HEK293 (cell line): ENCODE results near the gene ZNF835.

Experiments used
- REST ChIP-seq: fragments of 450-650 bp; formaldehyde crosslinking; IDR thresholded peaks from 2 replicates; pipeline ENCODE4 v1.5.1; 2016; ENCODE audit warnings: missing biosample characterization, missing genetic modification characterization
- ZNF248 ChIP-seq: fragments of 450-650 bp; formaldehyde crosslinking; IDR thresholded peaks from 2 replicates; pipeline ENCODE4 v1.5.1; 2017; ENCODE audit warnings: missing biosample characterization, missing genetic modification characterization
- ZNF704 ChIP-seq: fragments of 450-650 bp; formaldehyde crosslinking; IDR thresholded peaks from 2 replicates; pipeline ENCODE4 v1.5.1; 2016; ENCODE audit warnings: missing biosample characterization, missing genetic modification characterization
- TF ChIP-seq, protein P1 (sequence below): fragments of 450-650 bp; formaldehyde crosslinking; IDR thresholded peaks from 2 replicates; pipeline ENCODE4 v1.5.1; 2016; ENCODE audit warnings: missing biosample characterization, missing genetic modification characterization

DNA sequence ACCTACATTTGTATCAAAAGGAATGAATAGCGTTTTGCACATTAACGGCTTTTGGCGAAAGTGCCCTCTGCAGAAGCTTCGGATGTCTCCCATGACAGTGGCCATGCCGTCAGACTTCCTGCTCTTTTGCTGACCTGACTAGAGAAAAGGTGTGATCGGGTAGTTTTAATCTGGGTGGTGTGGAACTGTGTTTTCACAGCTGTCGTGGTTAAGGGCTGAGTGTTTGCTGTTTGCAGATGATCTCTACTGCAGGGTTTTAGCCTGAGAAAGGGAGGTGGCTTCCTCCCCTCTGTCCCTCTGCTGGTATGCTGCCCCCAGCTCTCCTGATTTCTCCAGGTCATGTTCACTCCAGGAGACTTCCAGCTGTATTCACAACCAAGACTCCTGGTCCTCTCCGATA, 54.0 kb downstream of the ZNF835 start:
- TF ChIP-seq REST (tag by site-specific recombination) (no peak), ZNF704 (tag by site-specific recombination) (no peak), ZNF248 (tag by site-specific recombination) (no peak)
- TF ChIP-seq, protein P1, sequence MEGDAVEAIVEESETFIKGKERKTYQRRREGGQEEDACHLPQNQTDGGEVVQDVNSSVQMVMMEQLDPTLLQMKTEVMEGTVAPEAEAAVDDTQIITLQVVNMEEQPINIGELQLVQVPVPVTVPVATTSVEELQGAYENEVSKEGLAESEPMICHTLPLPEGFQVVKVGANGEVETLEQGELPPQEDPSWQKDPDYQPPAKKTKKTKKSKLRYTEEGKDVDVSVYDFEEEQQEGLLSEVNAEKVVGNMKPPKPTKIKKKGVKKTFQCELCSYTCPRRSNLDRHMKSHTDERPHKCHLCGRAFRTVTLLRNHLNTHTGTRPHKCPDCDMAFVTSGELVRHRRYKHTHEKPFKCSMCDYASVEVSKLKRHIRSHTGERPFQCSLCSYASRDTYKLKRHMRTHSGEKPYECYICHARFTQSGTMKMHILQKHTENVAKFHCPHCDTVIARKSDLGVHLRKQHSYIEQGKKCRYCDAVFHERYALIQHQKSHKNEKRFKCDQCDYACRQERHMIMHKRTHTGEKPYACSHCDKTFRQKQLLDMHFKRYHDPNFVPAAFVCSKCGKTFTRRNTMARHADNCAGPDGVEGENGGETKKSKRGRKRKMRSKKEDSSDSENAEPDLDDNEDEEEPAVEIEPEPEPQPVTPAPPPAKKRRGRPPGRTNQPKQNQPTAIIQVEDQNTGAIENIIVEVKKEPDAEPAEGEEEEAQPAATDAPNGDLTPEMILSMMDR (tag by site-specific recombination) = no peak
